Hindlimb muscle (tissue), 1 donor: ENCODE results near the gene CAMK2B. TPM values are rescaled to one million over a fixed set of nuclear protein-coding genes. Genes with fewer than 3 reads are reported as not detected.

Experiments used
- polyA plus RNA-seq: library from polyadenylated mRNA; unstranded; fragments of 120-200 nt; gene quantifications from one replicate; pipeline ENCODE4 v1.2.1, GENCODE V29; 2013; ENCODE audit not compliant: insufficient read length

The CAMK2B gene
- polyA plus RNA-seq, 1 donor = 17.7 TPM

Other genes starting within 250 kb of the CAMK2B start
- 23.8 TPM for gene POLM, start 243.1 kb downstream of the CAMK2B start, polyA plus RNA-seq
- gene AEBP1, start 221.2 kb downstream of the CAMK2B start, polyA plus RNA-seq = 72.1 TPM
- 85.2 TPM for gene POLD2, start 202.0 kb downstream of the CAMK2B start, polyA plus RNA-seq
- gene MYL7, start 184.3 kb downstream of the CAMK2B start, polyA plus RNA-seq = 5.1 TPM
- 7.1 TPM for gene GCK, start 136.2 kb downstream of the CAMK2B start, polyA plus RNA-seq
- gene YKT6, start 124.6 kb downstream of the CAMK2B start, polyA plus RNA-seq = 72.1 TPM
- gene NUDCD3, start 165.1 kb upstream of the CAMK2B start, polyA plus RNA-seq = 84.1 TPM
- 0.08 TPM for gene NPC1L1, start 215.7 kb upstream of the CAMK2B start, polyA plus RNA-seq
- gene DDX56, start 248.3 kb upstream of the CAMK2B start, polyA plus RNA-seq = 54.0 TPM